WTC11 (cell line): ENCODE measurements around the gene TNIK. TPM values are rescaled to one million over a fixed set of nuclear protein-coding genes. Genes with fewer than 3 reads are reported as not detected.

Experiments
- ATAC-seq: fragments of 200-7000 bp; cut with Tn5 transposase; 2 replicates; pipeline ENCODE4 v1.10.0; 2021; ENCODE audit warnings: mild to moderate bottlenecking, moderate library complexity
- CTCF ChIA-PET: fragments of 300-600 bp; sonication (Branson Sonifier 250); formaldehyde crosslinking; loops from one replicate; lab custom pipeline; 2021; ENCODE audit warnings: antibody characterized with exemption; lab: Charles Lee
- POLR2A ChIA-PET: fragments of 350-600 bp; sonication (Branson Sonifier 250); formaldehyde crosslinking; loops from one replicate; lab custom pipeline; 2021; ENCODE audit warnings: antibody characterized with exemption; lab: Charles Lee
- DNase-seq: peaks from one replicate; pipeline ENCODE4 v3.0.0; 2021; ENCODE audit warnings: low spot score
- H3K27ac Mint-ChIP-seq: 2 replicates; pipeline ENCODE4 v1.8.0; 2021; ENCODE audit warnings: mixed read lengths
- H3K27me3 Mint-ChIP-seq: 2 replicates; pipeline ENCODE4 v1.8.0; 2021; ENCODE audit warnings: low read depth, mild to moderate bottlenecking, moderate library complexity, mixed read lengths
- H3K36me3 Mint-ChIP-seq: 2 replicates; pipeline ENCODE4 v1.8.0; 2021; ENCODE audit warnings: mixed read lengths
- H3K4me1 Mint-ChIP-seq: 2 replicates; pipeline ENCODE4 v1.8.0; 2022; ENCODE audit warnings: mixed read lengths
- H3K4me3 Mint-ChIP-seq: 2 replicates; pipeline ENCODE4 v1.8.0; 2021; ENCODE audit warnings: mild to moderate bottlenecking, moderate library complexity, mixed read lengths
- H3K9me3 Mint-ChIP-seq: 2 replicates; pipeline ENCODE4 v1.8.0; 2021; ENCODE audit warnings: mixed read lengths
- AFF4 ChIP-seq: sonication (generic); formaldehyde crosslinking; IDR thresholded peaks from 2 replicates; pipeline ENCODE4 v1.8.1; 2023; ENCODE audit warnings: mild to moderate bottlenecking, missing genetic modification reagents, borderline replicate concordance
- FOXP4 ChIP-seq: sonication (generic); formaldehyde crosslinking; IDR thresholded peaks from 2 replicates; pipeline ENCODE4 v1.8.0; 2022; ENCODE audit warnings: mild to moderate bottlenecking, missing genetic modification reagents
- IRF1 ChIP-seq: sonication (generic); formaldehyde crosslinking; IDR thresholded peaks from 2 replicates; pipeline ENCODE4 v1.8.0; 2023; ENCODE audit warnings: missing genetic modification reagents
- MXD4 ChIP-seq: fragments of 250-450 bp; sonication (Bioruptor Pico); IDR thresholded peaks from 2 replicates; pipeline ENCODE4 v1.8.0; 2021; ENCODE audit warnings: mild to moderate bottlenecking, moderate library complexity, borderline replicate concordance
- NR1H2 ChIP-seq: sonication (generic); formaldehyde crosslinking; IDR thresholded peaks from 2 replicates; pipeline ENCODE4 v1.9.0; 2021; ENCODE audit warnings: mild to moderate bottlenecking, moderate library complexity, missing genetic modification reagents
- SMAD3 ChIP-seq: sonication (generic); formaldehyde crosslinking; IDR thresholded peaks from 2 replicates; pipeline ENCODE4 v1.8.0; 2022; ENCODE audit warnings: missing genetic modification reagents, mild to moderate bottlenecking, borderline replicate concordance
- SOX15 ChIP-seq: fragments of 250-450 bp; sonication (Bioruptor Pico); IDR thresholded peaks from 2 replicates; pipeline ENCODE4 v1.9.0; 2021; ENCODE audit warnings: mild to moderate bottlenecking
- SP1 ChIP-seq: sonication (generic); formaldehyde crosslinking; conservative IDR thresholded peaks from 2 replicates; pipeline ENCODE4 v1.8.1; 2022; ENCODE audit warnings: missing genetic modification reagents
- TEAD4 ChIP-seq: sonication (generic); formaldehyde crosslinking; IDR thresholded peaks from 2 replicates; pipeline ENCODE4 v1.8.0; 2022; ENCODE audit warnings: mild to moderate bottlenecking, missing genetic modification reagents
- ZNF281 ChIP-seq: sonication (generic); formaldehyde crosslinking; IDR thresholded peaks from 2 replicates; pipeline ENCODE4 v1.8.0; 2023; ENCODE audit warnings: mild to moderate bottlenecking, missing genetic modification reagents
- ZNF423 ChIP-seq: fragments of 250-450 bp; sonication (Bioruptor Pico); IDR thresholded peaks from 2 replicates; pipeline ENCODE4 v2.1.2; 2022; ENCODE audit warnings: mild to moderate bottlenecking, moderate library complexity
- ZNF512 ChIP-seq: sonication (generic); formaldehyde crosslinking; IDR thresholded peaks from 2 replicates; pipeline ENCODE4 v1.8.1; 2022; ENCODE audit warnings: missing genetic modification reagents, borderline replicate concordance
- ZNF671 ChIP-seq: fragments of 250-450 bp; sonication (Bioruptor Pico); IDR thresholded peaks from 2 replicates; pipeline ENCODE4 v1.8.0; 2021; ENCODE audit warnings: mild to moderate bottlenecking
- total RNA-seq: library from RNA; stranded (reverse); gene quantifications from 3 replicates; pipeline ENCODE4 v1.2.3, GENCODE V29; 2021

Gene TNIK
- total RNA-seq, 1 experiment from 2014 or later, result 50.3 TPM

- no peak for TF ChIP-seq AFF4 (CRISPR knock-in tag)
Observed at GRCh38 chr3:171110715-171111114, 349.5 kb downstream of the TNIK start (continued).

GRCh38 chr3:171108066-171108465, 352.1 kb downstream of the TNIK start:
- POLR2A ChIA-PET, result no interaction called here
- no peak for TF ChIP-seq NR1H2 (CRISPR knock-in tag)
- no peak for TF ChIP-seq SP1 (CRISPR knock-in tag)
- CTCF ChIA-PET, result no interaction called here
- Mint-ChIP-seq H3K36me3 (peaks cover 38% of the 10 kb centered on the region), H3K4me1 (no peaks in the 10 kb centered on the region), H3K27me3 (no peaks in the 10 kb centered on the region), H3K4me3 (no peak overlapping the region), H3K9me3 (no peaks in the 10 kb centered on the region), H3K27ac (no peak overlapping the region)
- no peak for DNase-seq
- ATAC-seq, result no peak

GRCh38 chr3:171103185-171103584, 357.0 kb downstream of the TNIK start:
- H3K36me3 Mint-ChIP-seq, result peaks cover 36% of the 10 kb centered on the region
- no peaks in the 10 kb centered on the region for H3K9me3 Mint-ChIP-seq
- H3K4me3 Mint-ChIP-seq, result no peak overlapping the region
- 0 out of 2 replicates have a peak, but pooled peaks cover 2% of the 10 kb centered on the region for H3K4me1 Mint-ChIP-seq
- ChIA-PET POLR2A (no interaction called here), CTCF (no interaction called here)
- no peak overlapping the region for H3K27ac Mint-ChIP-seq
- no peak for ATAC-seq
- TF ChIP-seq ZNF423 (CRISPR knock-in tag) (no peak), IRF1 (CRISPR knock-in tag) (no peak), ZNF671 (CRISPR knock-in tag) (no peak), SOX15 (CRISPR knock-in tag) (no peak), ZNF281 (CRISPR knock-in tag) (no peak)
- DNase-seq, result no peak
- H3K27me3 Mint-ChIP-seq, result no peaks in the 10 kb centered on the region

GRCh38 chr3:171101982-171102641, 358.1 kb downstream of the TNIK start:
- peaks cover 35% of the 10 kb centered on the region for H3K36me3 Mint-ChIP-seq
- ATAC-seq (no peak), DNase-seq (no peak)
- TF ChIP-seq ZNF512 (CRISPR knock-in tag), result no peak
- TF ChIP-seq TEAD4 (CRISPR knock-in tag), result no peak
- TF ChIP-seq MXD4 (CRISPR knock-in tag), result no peak
- no peak for TF ChIP-seq SMAD3 (CRISPR knock-in tag)
- TF ChIP-seq FOXP4 (CRISPR knock-in tag), result no peak
- TF ChIP-seq, all 79 proteins: peak for 0
- CTCF ChIA-PET, result interaction anchor here (0.9 kb wide), 1 partner anchor 52 kb away, joined by 3 read pairs; no protein-coding TSS in a partner anchor
- Mint-ChIP-seq H3K4me3 (no peak overlapping the region), H3K4me1 (0 out of 2 replicates have a peak, but pooled peaks cover 2% of the 10 kb centered on the region), H3K9me3 (peaks cover 6% of the 10 kb centered on the region; the same call in 1 of the 2 replicates), H3K27ac (no peak overlapping the region), H3K27me3 (no peaks in the 10 kb centered on the region)
- POLR2A ChIA-PET, result no interaction called here
